IPS DF 6.9 (cell line): ENCODE results near the gene TGFB1.

Source experiments
- DNase-seq: peaks from one replicate; pipeline ENCODE4 v3.0.0-alpha.2; 2013; ENCODE audit warnings: low read depth, low spot score
- H3K27ac ChIP-seq: one replicate; pipeline ENCODE4 v1.5.1; 2013; ENCODE audit warnings: low read length, control low read depth
- H3K27me3 ChIP-seq: 2 replicates; pipeline ENCODE4 v1.6.1; 2013; ENCODE audit warnings: mild to moderate bottlenecking, low read length; ENCODE audit not compliant: control insufficient read depth, insufficient read depth
- H3K36me3 ChIP-seq: 2 replicates; pipeline ENCODE4 v1.6.1; 2013; ENCODE audit warnings: low read length; ENCODE audit not compliant: control insufficient read depth, insufficient read depth
- H3K4me1 ChIP-seq: 2 replicates; pipeline ENCODE4 v1.6.1; 2013; ENCODE audit warnings: low read length; ENCODE audit not compliant: control insufficient read depth, insufficient read depth
- H3K4me3 ChIP-seq: 2 replicates; pipeline ENCODE4 v1.5.1; 2013; ENCODE audit warnings: mild to moderate bottlenecking, low read length
- H3K9me3 ChIP-seq: 2 replicates; pipeline ENCODE4 v1.6.1; 2013; ENCODE audit warnings: low read length, inconsistent platforms; ENCODE audit not compliant: control insufficient read depth, insufficient read depth
- WGBS: extraction: QIAGEN DNeasy Blood & Tissue Kit; methylation state at CpG from one replicate; pipeline ENCODE4 v1.1.7; 2013; ENCODE audit warnings: mixed read lengths, missing lambda C conversion rate; ENCODE audit not compliant: insufficient read length, insufficient coverage; 5-methylcytosine and 5-hydroxymethylcytosine counted together

Gene TGFB1

DNA sequence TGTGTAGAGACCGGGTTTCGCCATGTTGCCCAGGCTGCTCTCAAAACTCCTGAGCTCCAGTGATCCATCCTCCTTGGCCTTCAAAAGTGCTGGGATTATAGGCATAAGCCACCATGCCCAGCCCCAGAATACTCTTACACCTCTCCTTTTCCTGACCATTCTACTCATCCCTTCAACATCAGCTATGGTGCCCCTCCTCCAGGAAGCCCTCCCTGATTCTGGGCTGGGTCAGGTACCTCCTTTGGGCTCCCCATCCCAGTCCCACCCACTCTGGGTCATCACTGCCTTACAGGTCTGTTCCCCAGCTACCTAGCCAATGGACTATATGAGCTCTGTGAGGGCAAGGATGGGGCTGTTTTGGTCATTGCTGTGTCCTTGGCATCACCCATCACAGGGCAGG, 9.6 kb downstream of the TGFB1 start:
- H3K9me3 ChIP-seq, result no peaks in the 10 kb centered on the region
- no peak overlapping the region for H3K27ac ChIP-seq
- H3K36me3 ChIP-seq, result no peaks in the 10 kb centered on the region
- DNase-seq, result no peak
- WGBS, result no CpG with 5 or more reads among the region's 2 CpGs
- H3K4me3 ChIP-seq, result no peak overlapping the region
- H3K4me1 ChIP-seq, result 0 out of 2 replicates have a peak, but pooled peaks cover 1% of the 10 kb centered on the region
- H3K27me3 ChIP-seq, result no peaks in the 10 kb centered on the region

GRCh38 chr19:41341669-41342490, 11.8 kb downstream of the TGFB1 start:
- Histone ChIP-seq H3K36me3 (no peaks in the 10 kb centered on the region), H3K4me3 (no peak overlapping the region), H3K9me3 (no peaks in the 10 kb centered on the region), H3K4me1 (0 out of 2 replicates have a peak, but pooled peaks cover 1% of the 10 kb centered on the region), H3K27ac (no peak overlapping the region), H3K27me3 (no peaks in the 10 kb centered on the region)
- DNase-seq, result no peak
- no CpG with 5 or more reads among the region's 20 CpGs for WGBS

GRCh38 chr19:41339936-41340335, 13.8 kb downstream of the TGFB1 start:
- Histone ChIP-seq H3K27me3 (no peaks in the 10 kb centered on the region), H3K9me3 (no peaks in the 10 kb centered on the region), H3K4me1 (0 out of 2 replicates have a peak, but pooled peaks cover 1% of the 10 kb centered on the region), H3K36me3 (no peaks in the 10 kb centered on the region), H3K4me3 (no peak overlapping the region), H3K27ac (no peak overlapping the region)
- no CpG with 5 or more reads among the region's 5 CpGs for WGBS
- DNase-seq, result no peak

GRCh38 chr19:41335467-41335866, 18.3 kb downstream of the TGFB1 start:
- DNase-seq, result no peak
- no peaks in the 10 kb centered on the region for H3K36me3 ChIP-seq

DNA sequence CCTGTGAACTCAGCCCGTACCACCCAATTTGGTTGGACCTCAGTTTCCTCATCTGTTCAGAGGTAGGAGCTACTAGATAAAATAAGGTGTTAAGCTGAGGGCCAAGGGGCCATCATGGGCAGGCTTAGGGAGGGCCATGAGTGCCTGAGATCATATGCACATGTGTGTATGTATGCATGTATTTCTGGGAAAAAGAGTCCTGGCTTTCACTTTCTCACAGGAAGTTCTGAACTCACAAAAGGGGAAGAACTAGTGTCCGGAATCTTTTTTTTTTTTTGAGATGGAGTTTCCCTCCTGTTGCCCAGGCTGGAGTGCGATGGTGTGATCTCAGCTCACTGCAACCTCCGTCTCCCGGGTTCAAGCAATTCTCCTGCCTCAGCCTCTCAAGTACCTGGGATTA, 18.9 kb downstream of the TGFB1 start:
- Histone ChIP-seq H3K36me3 (no peaks in the 10 kb centered on the region), H3K4me3 (no peak overlapping the region), H3K27me3 (no peaks in the 10 kb centered on the region), H3K9me3 (no peaks in the 10 kb centered on the region), H3K27ac (no peak overlapping the region), H3K4me1 (no peaks in the 10 kb centered on the region)
- WGBS, result no CpG with 5 or more reads among the region's 5 CpGs
- no peak for DNase-seq

More at GRCh38 chr19:41335467-41335866, 18.3 kb downstream of the TGFB1 start:
- no peak overlapping the region for H3K27ac ChIP-seq
- no peaks in the 10 kb centered on the region for H3K27me3 ChIP-seq
- no peak overlapping the region for H3K4me3 ChIP-seq
- H3K9me3 ChIP-seq, result no peaks in the 10 kb centered on the region
- no peaks in the 10 kb centered on the region for H3K4me1 ChIP-seq
- no CpG with 5 or more reads among the region's 10 CpGs for WGBS

- no peaks in the 10 kb centered on the region for H3K36me3 ChIP-seq
- DNase-seq, result no peak
- no CpG with 5 or more reads among the region's 5 CpGs for WGBS
- no peaks in the 10 kb centered on the region for H3K9me3 ChIP-seq
- H3K27me3 ChIP-seq, result no peaks in the 10 kb centered on the region
- H3K4me1 ChIP-seq, result peaks cover 5% of the 10 kb centered on the region
- H3K27ac ChIP-seq, result no peak overlapping the region
- H3K4me3 ChIP-seq, result no peak overlapping the region
Observed at GRCh38 chr19:41332468-41332867, 21.3 kb downstream of the TGFB1 start.

- no peak overlapping the region for H3K4me3 ChIP-seq
- no peaks in the 10 kb centered on the region for H3K27me3 ChIP-seq
- no peaks in the 10 kb centered on the region for H3K36me3 ChIP-seq
- H3K27ac ChIP-seq, result no peak overlapping the region
- WGBS, result 100% methylated on average over 1 of the region's 16 CpGs
- H3K9me3 ChIP-seq, result no peaks in the 10 kb centered on the region
- H3K4me1 ChIP-seq, result peaks cover 9% of the 10 kb centered on the region
- no peak for DNase-seq
Observed at GRCh38 chr19:41332000-41332399, 21.7 kb downstream of the TGFB1 start.

- H3K36me3 ChIP-seq, result no peaks in the 10 kb centered on the region
- no peaks in the 10 kb centered on the region for H3K27me3 ChIP-seq
- peaks cover 13% of the 10 kb centered on the region for H3K4me1 ChIP-seq
- H3K9me3 ChIP-seq, result no peaks in the 10 kb centered on the region
- DNase-seq, result no peak
- no CpG with 5 or more reads among the region's 47 CpGs for WGBS
- peak overlapping the region; percentile 30; the same call in 1 of the 2 replicates for H3K4me3 ChIP-seq
- no peak overlapping the region for H3K27ac ChIP-seq
Observed at GRCh38 chr19:41330946-41331678, 22.6 kb downstream of the TGFB1 start.

GRCh38 chr19:41330481-41330880, 23.2 kb downstream of the TGFB1 start:
- no peak overlapping the region for H3K4me3 ChIP-seq
- whole genome bisulfite sequencing, result no CpG with 5 or more reads among the region's 4 CpGs
- no peaks in the 10 kb centered on the region for H3K27me3 ChIP-seq
- H3K9me3 ChIP-seq, result no peaks in the 10 kb centered on the region
- H3K4me1 ChIP-seq, result peaks cover 15% of the 10 kb centered on the region
- DNase-seq, result no peak
- no peaks in the 10 kb centered on the region for H3K36me3 ChIP-seq
- H3K27ac ChIP-seq, result no peak overlapping the region

DNA sequence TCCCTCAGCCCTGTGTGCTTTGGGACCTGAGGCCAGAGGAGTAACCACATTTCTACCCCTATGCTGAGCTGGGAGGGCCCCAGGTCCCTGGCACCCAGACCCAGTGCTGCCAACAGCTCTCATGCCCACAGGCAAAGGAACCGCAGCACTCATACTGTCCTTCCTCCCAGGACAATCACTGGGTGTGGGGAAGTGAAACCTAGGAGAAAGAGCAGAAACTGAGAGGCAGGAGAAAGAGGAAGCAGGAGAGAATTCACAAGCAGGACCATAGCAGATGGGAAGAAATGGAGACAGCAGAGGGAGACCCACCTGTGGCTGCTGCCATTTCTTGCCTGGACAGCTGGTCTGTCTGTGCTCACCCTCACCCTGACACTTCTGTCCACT, 24.9 kb downstream of the TGFB1 start:
- peaks cover 19% of the 10 kb centered on the region for H3K4me1 ChIP-seq
- DNase-seq, result no peak

More for the DNA sequence above, 24.9 kb downstream of the TGFB1 start:
- Histone ChIP-seq H3K4me3 (no peak overlapping the region), H3K27ac (no peak overlapping the region), H3K27me3 (no peaks in the 10 kb centered on the region), H3K36me3 (no peaks in the 10 kb centered on the region), H3K9me3 (no peaks in the 10 kb centered on the region)
- no CpG with 5 or more reads among the region's 1 CpG for WGBS
